Neural progenitor cell (in vitro differentiated cells): Measurements from ENCODE around the gene YPEL4.

ENCODE experiments used
- CTCF ChIP-seq: fragments of 200-600 bp; sonication (generic); IDR thresholded peaks from 2 replicates; pipeline ENCODE4 v1.5.1; 2017; ENCODE audit warnings: antibody characterized with exemption, mild to moderate bottlenecking
- EZH2 ChIP-seq: fragments of 200-600 bp; sonication (generic); IDR thresholded peaks from 2 replicates; pipeline ENCODE4 v1.6.1; 2017; ENCODE audit warnings: antibody characterized with exemption, mild to moderate bottlenecking, moderate library complexity
- EZH2phosphoT487 ChIP-seq: fragments of 200-600 bp; sonication (generic); IDR thresholded peaks from 2 replicates; pipeline ENCODE4 v1.6.1; 2017; ENCODE audit warnings: antibody characterized with exemption

- TF ChIP-seq EZH2: no peak
- TF ChIP-seq CTCF: peak; percentile 32
- TF ChIP-seq EZH2phosphoT487: no peak
These were observed 10.2 kb downstream of the YPEL4 start for GRCh38 chr11:57639321-57640067.
